Measurements from ENCODE around the gene INMT.
A peak's percentile ranks its signal among the peaks of the same experiment; 100 is the strongest.

- TF ChIP-seq CTCF (conservative IDR thresholded peaks at IDR 0.05; ENCODE audit: low read length) (peak; percentile 33; the same call in 1 of the 2 replicates), EZH2phosphoT487 (IDR thresholded peaks at IDR 0.05; ENCODE audit: borderline replicate concordance) (no peak)
Observed at GRCh38 chr7:30717181-30717580, 34.8 kb upstream of the INMT start.
